Kidney epithelial cell (primary cell): ENCODE measurements around the gene CADPS. TPM values are rescaled to one million over a fixed set of nuclear protein-coding genes. Genes with fewer than 3 reads are reported as not detected.
A peak's percentile ranks its signal among the peaks of the same experiment; 100 is the strongest.

Experiments used
- DNase-seq: peaks from one replicate; pipeline ENCODE4 v3.0.0-alpha.2; 2010; ENCODE audit warnings: low read depth
- H3K27me3 ChIP-seq: 2 replicates; pipeline ENCODE4 v1.6.0; 2011; ENCODE audit warnings: low read length; ENCODE audit not compliant: control insufficient read depth, insufficient read depth
- H3K36me3 ChIP-seq: 2 replicates; pipeline ENCODE4 v1.5.1; 2011; ENCODE audit warnings: low read length; ENCODE audit not compliant: control insufficient read depth, insufficient read depth
- H3K4me3 ChIP-seq: 2 replicates; pipeline ENCODE4 v1.5.1; 2011; ENCODE audit warnings: low read depth, mild to moderate bottlenecking, control low read depth, low read length
- total RNA-seq: library from RNA; depleted of rRNA; stranded (reverse); fragments of >200 nt; gene quantifications from 2 replicates; pipeline ENCODE4 v1.2.3, GENCODE V29; 2015
- TF ChIP-seq, protein P1 (sequence below): IDR thresholded peaks from 2 replicates; pipeline ENCODE4 v1.5.1; 2011; ENCODE audit warnings: mild to moderate bottlenecking, moderate library complexity, low read length, control low read depth, inconsistent platforms; ENCODE audit not compliant: insufficient read depth, poor library complexity, severe bottlenecking

CADPS gene
- total RNA-seq, 1 donor from 2014 or later, result 0.08 TPM

DNA sequence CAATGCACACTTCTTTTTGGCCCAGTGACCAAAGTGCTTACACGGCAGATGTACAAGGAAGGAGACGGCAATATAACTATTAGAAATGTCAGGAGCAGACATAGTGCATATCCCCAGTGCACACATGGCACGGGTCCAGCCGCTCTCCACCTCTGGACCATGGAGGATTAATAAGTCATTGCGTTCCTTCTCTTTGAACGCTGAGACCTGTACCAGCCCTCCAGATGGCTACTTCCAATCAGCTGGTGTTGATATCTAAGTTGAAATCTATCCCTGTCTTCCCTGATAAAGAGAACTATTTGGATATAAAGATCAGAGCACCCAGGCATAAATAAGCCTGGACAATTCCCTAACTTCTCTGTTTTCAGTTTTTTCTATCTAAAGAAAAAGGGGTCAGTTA, 212.5 kb downstream of the CADPS start:
- TF ChIP-seq, protein P1, sequence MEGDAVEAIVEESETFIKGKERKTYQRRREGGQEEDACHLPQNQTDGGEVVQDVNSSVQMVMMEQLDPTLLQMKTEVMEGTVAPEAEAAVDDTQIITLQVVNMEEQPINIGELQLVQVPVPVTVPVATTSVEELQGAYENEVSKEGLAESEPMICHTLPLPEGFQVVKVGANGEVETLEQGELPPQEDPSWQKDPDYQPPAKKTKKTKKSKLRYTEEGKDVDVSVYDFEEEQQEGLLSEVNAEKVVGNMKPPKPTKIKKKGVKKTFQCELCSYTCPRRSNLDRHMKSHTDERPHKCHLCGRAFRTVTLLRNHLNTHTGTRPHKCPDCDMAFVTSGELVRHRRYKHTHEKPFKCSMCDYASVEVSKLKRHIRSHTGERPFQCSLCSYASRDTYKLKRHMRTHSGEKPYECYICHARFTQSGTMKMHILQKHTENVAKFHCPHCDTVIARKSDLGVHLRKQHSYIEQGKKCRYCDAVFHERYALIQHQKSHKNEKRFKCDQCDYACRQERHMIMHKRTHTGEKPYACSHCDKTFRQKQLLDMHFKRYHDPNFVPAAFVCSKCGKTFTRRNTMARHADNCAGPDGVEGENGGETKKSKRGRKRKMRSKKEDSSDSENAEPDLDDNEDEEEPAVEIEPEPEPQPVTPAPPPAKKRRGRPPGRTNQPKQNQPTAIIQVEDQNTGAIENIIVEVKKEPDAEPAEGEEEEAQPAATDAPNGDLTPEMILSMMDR, result no peak
- Histone ChIP-seq H3K27me3 (peaks cover 2% of the 10 kb centered on the region), H3K4me3 (no peak overlapping the region), H3K36me3 (no peaks in the 10 kb centered on the region)
- DNase-seq, result no peak

DNA sequence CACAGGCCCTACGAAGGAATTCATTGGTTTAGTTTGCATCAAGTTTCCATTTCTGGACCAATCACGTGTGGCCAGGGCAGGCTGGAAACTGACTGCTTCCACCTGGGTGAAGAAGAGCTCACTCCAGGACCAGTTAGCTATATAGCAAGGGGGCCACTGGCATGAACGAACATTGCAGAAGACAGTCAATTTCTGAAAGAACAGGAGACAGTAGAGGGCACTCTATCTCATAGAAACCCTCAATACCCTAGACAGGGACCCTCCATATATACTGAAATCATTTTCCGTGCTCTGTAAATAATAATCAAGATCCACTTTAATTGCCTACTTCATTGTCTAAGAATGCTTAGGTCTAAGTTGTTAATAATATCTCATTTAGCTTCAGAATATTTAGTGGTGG, 215.6 kb downstream of the CADPS start:
- no peak for DNase-seq
- H3K27me3 ChIP-seq, result no peaks in the 10 kb centered on the region
- H3K4me3 ChIP-seq, result no peak overlapping the region
- H3K36me3 ChIP-seq, result no peaks in the 10 kb centered on the region
- TF ChIP-seq, protein P1, result peak; percentile 9

DNA sequence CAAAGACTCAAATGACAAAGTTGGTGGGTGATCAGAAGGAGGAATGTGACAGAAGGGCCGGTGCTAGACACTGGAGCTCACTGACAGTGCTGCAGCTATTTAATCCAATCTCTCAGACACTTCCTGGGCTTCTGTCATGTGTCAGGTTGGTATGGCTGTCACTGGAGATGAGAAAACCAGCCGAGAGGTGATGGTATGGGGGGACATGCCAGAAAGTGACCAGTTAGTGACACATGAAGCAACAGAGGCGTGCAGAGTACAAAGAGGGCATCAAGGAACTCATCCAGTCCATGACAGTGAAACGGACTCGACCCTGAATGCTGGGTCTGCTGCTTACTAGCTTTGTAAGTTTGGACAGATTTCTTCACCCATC, 219.5 kb downstream of the CADPS start:
- H3K27me3 ChIP-seq, result no peaks in the 10 kb centered on the region
- DNase-seq, result no peak
- H3K4me3 ChIP-seq, result no peak overlapping the region
- H3K36me3 ChIP-seq, result no peaks in the 10 kb centered on the region
- TF ChIP-seq, protein P1, result no peak

DNA sequence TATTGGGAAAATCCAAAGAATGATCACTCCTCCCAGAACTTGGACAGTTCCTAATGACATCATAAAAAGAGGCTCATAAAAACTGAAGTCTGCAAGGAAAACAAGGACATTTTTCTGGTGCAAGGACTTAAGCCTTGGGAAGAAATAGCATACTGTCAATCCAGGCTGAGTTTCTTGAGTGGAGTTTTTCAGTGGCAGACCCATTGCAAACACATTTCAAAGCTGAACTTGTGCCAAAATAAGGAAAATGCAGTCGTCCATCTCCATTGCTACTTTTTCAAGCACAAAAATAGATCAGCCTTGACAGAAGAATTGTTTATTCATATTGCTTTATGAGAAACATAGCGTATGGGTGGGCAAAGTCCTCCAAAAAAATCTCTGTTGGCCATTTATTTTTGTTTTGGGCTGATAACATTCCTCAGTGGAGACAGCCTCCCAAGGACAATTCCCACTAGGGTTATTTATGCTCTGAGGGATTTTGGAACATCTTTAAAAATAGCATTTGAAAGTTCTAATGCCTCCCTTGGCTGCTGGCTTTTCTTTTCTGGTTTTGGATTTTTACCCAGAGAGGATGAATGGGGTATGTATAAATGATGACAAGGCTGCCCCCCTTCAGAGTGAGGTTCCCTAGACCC, 220.0 kb downstream of the CADPS start:
- Histone ChIP-seq H3K36me3 (no peaks in the 10 kb centered on the region), H3K27me3 (no peaks in the 10 kb centered on the region), H3K4me3 (no peak overlapping the region)
- no peak for DNase-seq
- TF ChIP-seq, protein P1, result no peak

DNA sequence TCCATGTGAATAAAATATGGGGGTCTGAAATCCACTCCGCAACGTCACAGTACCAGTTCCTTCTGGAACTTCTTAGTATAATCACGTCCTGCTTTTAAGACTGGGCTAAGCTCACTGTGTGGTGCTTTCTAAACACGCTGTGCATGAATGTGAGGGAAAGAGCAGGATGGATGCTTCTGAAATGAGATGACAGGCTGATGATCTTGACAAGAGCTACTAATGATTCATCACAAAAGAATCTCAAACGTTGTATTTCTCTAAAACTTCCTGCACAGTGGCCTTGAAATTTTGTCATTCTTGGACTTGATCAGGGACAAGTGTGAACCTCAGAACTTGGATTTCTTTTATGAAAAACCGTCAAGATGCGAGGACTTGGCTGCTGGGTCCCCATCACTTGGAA, 221.4 kb downstream of the CADPS start:
- no peak for DNase-seq
- H3K4me3 ChIP-seq, result no peak overlapping the region
- no peaks in the 10 kb centered on the region for H3K36me3 ChIP-seq
- no peaks in the 10 kb centered on the region for H3K27me3 ChIP-seq
- TF ChIP-seq, protein P1, result no peak

DNA sequence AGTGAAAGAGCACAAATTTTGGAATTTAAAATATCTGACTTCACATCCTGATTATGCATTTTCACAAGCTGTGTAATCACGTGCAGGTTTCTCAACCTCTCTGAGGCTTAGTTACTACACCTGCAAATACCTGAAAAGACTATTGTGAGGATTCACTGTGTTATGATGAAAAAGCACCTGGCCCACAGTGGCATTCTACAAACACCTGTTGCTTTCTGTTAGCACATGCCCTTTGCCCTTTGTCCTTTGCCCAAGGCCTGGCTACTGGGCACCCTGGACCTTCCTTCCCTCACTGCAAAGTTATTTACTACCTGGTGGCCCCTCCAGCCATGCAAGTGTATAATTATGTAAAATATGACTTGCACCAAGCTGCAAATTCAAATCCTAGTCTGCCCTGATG, 227.5 kb downstream of the CADPS start:
- Histone ChIP-seq H3K27me3 (no peaks in the 10 kb centered on the region), H3K36me3 (no peaks in the 10 kb centered on the region), H3K4me3 (no peak overlapping the region)
- TF ChIP-seq, protein P1, result no peak
- no peak for DNase-seq
